H1 (cell line): ENCODE measurements around the gene CD300A. TPM values are rescaled to one million over a fixed set of nuclear protein-coding genes. Genes with fewer than 3 reads are reported as not detected.

ENCODE experiments used
- CTCF ChIA-PET: fragments of 300-600 bp; sonication (Branson Sonifier 250); formaldehyde crosslinking; loops from one replicate; lab custom pipeline; 2021; ENCODE audit not compliant: partially characterized antibody; lab: Charles Lee
- POLR2A ChIA-PET: fragments of 300-600 bp; sonication (Branson Sonifier 250); formaldehyde crosslinking; loops from one replicate; lab custom pipeline; 2021; ENCODE audit warnings: inconsistent platforms; ENCODE audit not compliant: partially characterized antibody; lab: Charles Lee
- DNase-seq, 2 experiments: peaks; one replicate each; pipeline versions ENCODE4 v3.0.0 to v3.0.0-alpha.2; 2010 to 2022; ENCODE audit warnings: low spot score in 2 of 2, low read depth in 1 of 2, mixed read lengths in 1 of 2
- FAIRE-seq: peaks from 2 replicates; lab custom pipeline; 2011; peaks lifted over from hg19 to GRCh38; lab: Jason Lieb, UNC
- H2AFZ ChIP-seq: 2 replicates; pipeline ENCODE4 v1.8.1; 2012; ENCODE audit warnings: low read length, inconsistent platforms
- H2AK5ac ChIP-seq: 2 replicates; pipeline ENCODE4 v1.6.1; 2013; ENCODE audit warnings: low read depth, low read length
- H2BK120ac ChIP-seq: replicated peaks from 2 replicates; pipeline ENCODE3; 2013; ENCODE audit warnings: low read depth, low read length, inconsistent platforms
- H2BK12ac ChIP-seq: 2 replicates; pipeline ENCODE4 v1.6.1; 2013; ENCODE audit warnings: low read depth, low read length
- H2BK15ac ChIP-seq: 2 replicates; pipeline ENCODE4 v1.6.1; 2013; ENCODE audit warnings: low read length
- H2BK20ac ChIP-seq: 2 replicates; pipeline ENCODE4 v1.6.1; 2013; ENCODE audit warnings: low read length
- H2BK5ac ChIP-seq: 2 replicates; pipeline ENCODE4 v1.6.1; 2013; ENCODE audit warnings: low read depth, low read length
- H3K14ac ChIP-seq: 2 replicates; pipeline ENCODE4 v1.6.1; 2013; ENCODE audit warnings: inconsistent platforms; ENCODE audit not compliant: insufficient read length
- H3K18ac ChIP-seq: 2 replicates; pipeline ENCODE4 v1.6.1; 2013; ENCODE audit warnings: low read length; ENCODE audit errors: extremely low read depth
- H3K23ac ChIP-seq: 2 replicates; pipeline ENCODE4 v1.6.1; 2013; ENCODE audit warnings: inconsistent platforms; ENCODE audit not compliant: insufficient read length
- H3K23me2 ChIP-seq: 2 replicates; pipeline ENCODE4 v1.6.1; 2013; ENCODE audit warnings: low read depth, low read length
- H3K27ac ChIP-seq: 2 replicates; pipeline ENCODE4 v1.6.1; 2011; ENCODE audit warnings: low read depth, low read length, inconsistent platforms
- H3K27me3 ChIP-seq, 4 experiments: replicated peaks in 1 of 4; 1 replicate in 1 of 4; 2 replicates in 3 of 4; pipeline versions ENCODE4 v1.6.1 to v1.8.1; 2011 to 2013; ENCODE audit warnings: low read length in 3 of 4, mild to moderate bottlenecking in 3 of 4, inconsistent platforms in 2 of 4, mixed read lengths in 2 of 4, moderate library complexity in 1 of 4; ENCODE audit not compliant: control insufficient read depth in 3 of 4, insufficient read depth in 3 of 4; ENCODE audit errors: extremely low read depth in 1 of 4
- H3K36me3 ChIP-seq, 4 experiments: 2 replicates each; pipeline versions ENCODE4 v1.6.1 to v1.8.1; 2011 to 2013; ENCODE audit warnings: mild to moderate bottlenecking in 4 of 4, low read length in 3 of 4, moderate library complexity in 2 of 4, control low read depth in 1 of 4, inconsistent platforms in 1 of 4; ENCODE audit not compliant: insufficient read depth in 4 of 4, control insufficient read depth in 2 of 4
- H3K4ac ChIP-seq: replicated peaks from 2 replicates; pipeline ENCODE3; 2013; ENCODE audit warnings: low read length, low read depth, mixed read lengths, inconsistent platforms; ENCODE audit not compliant: insufficient read length
- H3K4me1 ChIP-seq, 4 experiments: replicated peaks in 1 of 4; 1 replicate in 1 of 4; 2 replicates in 3 of 4; pipeline versions ENCODE4 v1.6.1 to v1.8.1; 2011 to 2013; ENCODE audit warnings: low read length in 3 of 4, inconsistent platforms in 2 of 4, mixed read lengths in 1 of 4; ENCODE audit not compliant: insufficient read depth in 4 of 4, control insufficient read depth in 3 of 4
- H3K4me2 ChIP-seq, 2 experiments: 2 replicates each; pipeline versions ENCODE4 v1.6.1 to v1.8.1; 2011 to 2013; ENCODE audit warnings: low read depth in 2 of 2, low read length in 2 of 2, control low read depth in 1 of 2, inconsistent platforms in 1 of 2, mild to moderate bottlenecking in 1 of 2; ENCODE audit not compliant: insufficient read depth in 1 of 2
- H3K4me3 ChIP-seq, 4 experiments: fragments of 200-600, 300-600 bp in 1 of 4; sonication (generic), shearing (Covaris generic), sonication (Bioruptor Twin) in 1 of 4; 2 replicates each; pipeline versions ENCODE4 v1.5.1 to v1.8.1; 2011 to 2016; ENCODE audit warnings: low read length in 4 of 4, low read depth in 3 of 4, control low read depth in 2 of 4, inconsistent platforms in 2 of 4, mild to moderate bottlenecking in 2 of 4, mixed read lengths in 1 of 4, moderate library complexity in 1 of 4; ENCODE audit not compliant: insufficient read depth in 2 of 4; ENCODE audit errors: extremely low read depth in 1 of 4
- H3K56ac ChIP-seq: replicated peaks from 2 replicates; pipeline ENCODE3; 2013; ENCODE audit warnings: low read depth, mild to moderate bottlenecking, mixed read lengths, low read length, inconsistent platforms; ENCODE audit not compliant: insufficient read length
- H3K79me1 ChIP-seq: 2 replicates; pipeline ENCODE4 v1.6.1; 2013; ENCODE audit warnings: low read depth, low read length, control low read depth
- H3K79me2 ChIP-seq, 2 experiments: 2 replicates each; pipeline versions ENCODE4 v1.6.1 to v1.8.1; 2012 to 2013; ENCODE audit warnings: low read length in 2 of 2, mild to moderate bottlenecking in 2 of 2, inconsistent platforms in 1 of 2; ENCODE audit not compliant: insufficient read depth in 2 of 2, control insufficient read depth in 1 of 2
- H3K9ac ChIP-seq, 4 experiments: replicated peaks in 1 of 4; 1 replicate in 1 of 4; 2 replicates in 3 of 4; pipeline versions ENCODE4 v1.6.1 to v1.8.1; 2011 to 2013; ENCODE audit warnings: low read depth in 3 of 4, low read length in 3 of 4, control low read depth in 2 of 4, mild to moderate bottlenecking in 2 of 4, moderate library complexity in 2 of 4, inconsistent platforms in 1 of 4; ENCODE audit errors: extremely low read depth in 1 of 4
- H3K9me3 ChIP-seq, 2 experiments: 2 replicates each; pipeline versions ENCODE4 v1.6.1 to v1.8.1; 2012 to 2013; ENCODE audit warnings: mild to moderate bottlenecking in 2 of 2, moderate library complexity in 2 of 2, control low read depth in 1 of 2, inconsistent platforms in 1 of 2, low read depth in 1 of 2, low read length in 1 of 2, mixed read lengths in 1 of 2; ENCODE audit not compliant: insufficient read depth in 2 of 2
- H4K20me1 ChIP-seq, 2 experiments: replicated peaks in 1 of 2; 2 replicates each; pipeline versions ENCODE3 to v1.8.1; 2011 to 2013; ENCODE audit warnings: inconsistent platforms in 2 of 2, low read length in 2 of 2, mild to moderate bottlenecking in 1 of 2; ENCODE audit not compliant: insufficient read depth in 2 of 2, control insufficient read depth in 1 of 2
- H4K5ac ChIP-seq: 2 replicates; pipeline ENCODE4 v1.6.1; 2013; ENCODE audit warnings: low read length, low read depth, mixed read lengths, inconsistent platforms; ENCODE audit not compliant: insufficient read length
- H4K8ac ChIP-seq: 2 replicates; pipeline ENCODE4 v1.8.0; 2013; ENCODE audit warnings: mild to moderate bottlenecking, moderate library complexity, low read length, inconsistent platforms; ENCODE audit not compliant: insufficient read depth; ENCODE audit errors: extremely low read depth
- H4K91ac ChIP-seq: replicated peaks from 2 replicates; pipeline ENCODE3; 2013; ENCODE audit warnings: low read length, mixed read lengths, inconsistent platforms; ENCODE audit not compliant: insufficient read length
- WGBS, 2 experiments: shearing (Covaris generic) in 1 of 2; methylation state at CpG; one replicate each; pipeline versions ENCODE4 v1.1.6 to v1.1.7; 2013 to 2015; ENCODE audit warnings: low lambda C conversion rate in 2 of 2, mixed read lengths in 2 of 2, inconsistent platforms in 1 of 2, low coverage in 1 of 2, missing lambda C conversion rate in 1 of 2; ENCODE audit not compliant: insufficient replicate concordance in 2 of 2, insufficient coverage in 1 of 2, insufficient read length in 1 of 2; ENCODE audit errors: extremely low coverage in 1 of 2, missing lambda C conversion rate in 1 of 2; 5-methylcytosine and 5-hydroxymethylcytosine counted together
- polyA plus RNA-seq, 7 experiments: library from polyadenylated mRNA; depleted of rRNA in 3 of 7; stranded (reverse) in 5 of 7; unstranded in 2 of 7; fragments of >200 nt in 5 of 7; fragments of 200-250 nt in 2 of 7; gene quantifications; 1 replicate in 5 of 7; 2 replicates in 1 of 7; 4 replicates in 1 of 7; pipeline versions ENCODE4 v1.2.1 to v1.2.3, GENCODE V29; 2011 to 2013; ENCODE audit warnings: missing spikeins in 2 of 7, mixed read lengths in 2 of 7
- total RNA-seq: library from RNA; stranded (reverse); fragmentation: NEBNext Ultra II Directional; extraction: Animal tissue kit (Norgen Biotek cat#: 25700); gene quantifications from 2 replicates; pipeline ENCODE4 v1.2.1, GENCODE V29; 2021

CD300A gene
- total and polyA plus RNA-seq, 2 of the 8 experiments (the other 6 are each of a cell fraction or from before 2014, with no cell fraction given), result 0.52 to 1.3 TPM

DNA sequence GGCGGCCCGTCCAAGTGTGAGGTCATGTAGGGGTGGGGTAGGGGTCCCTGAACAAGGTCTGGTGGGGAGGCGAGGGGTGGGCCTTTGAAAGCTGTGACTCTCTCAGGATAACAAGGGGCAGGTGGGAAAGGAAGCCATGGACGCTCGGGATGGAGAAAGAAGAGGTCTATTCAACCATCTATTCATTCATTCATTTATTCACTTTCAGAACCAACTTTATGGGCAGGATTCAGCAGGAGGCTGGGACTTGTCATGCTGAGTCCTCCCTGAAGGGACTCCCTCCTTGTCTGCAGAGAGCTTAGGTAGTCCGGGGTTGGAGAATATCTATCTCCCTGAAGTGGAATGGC, 8.6 kb upstream of the CD300A start:
- no peak overlapping the region for H4K91ac ChIP-seq
- no peak overlapping the region for H4K5ac ChIP-seq
- H2AK5ac ChIP-seq, result no peak overlapping the region
- no peak overlapping the region for H3K4me2 ChIP-seq
- no peak overlapping the region for H3K23ac ChIP-seq
- H3K79me1 ChIP-seq, result no peaks in the 10 kb centered on the region
- peaks cover 0 to 9% (median 8%) of the 10 kb centered on the region in 4 experiments; a peak in 6 of 7 replicates for H3K27me3 ChIP-seq
- H3K27ac ChIP-seq, result no peak overlapping the region
- ChIA-PET POLR2A (interaction anchor here (1.2 kb wide), 1 partner anchor 10 kb away, joined by 3 read pairs; no protein-coding TSS in a partner anchor), CTCF (interaction anchor here (0.6 to 8.2 kb wide), 39 partner anchors 8 to 278 kb away, joined by 3 to 93 read pairs (median 5); partner anchors contain the start of genes BTBD17, CD300A and CD300LB)
- H2BK15ac ChIP-seq, result no peak overlapping the region
- no peak overlapping the region for H3K14ac ChIP-seq
- no peak overlapping the region for H2BK20ac ChIP-seq
- no peaks in the 10 kb centered on the region for H3K79me2 ChIP-seq
- peaks cover 3 to 27% (median 23%) of the 10 kb centered on the region in 4 experiments for H3K4me1 ChIP-seq
- H3K23me2 ChIP-seq, result peaks cover 11% of the 10 kb centered on the region; the same call in 1 of the 2 replicates
- no peak overlapping the region for H3K9ac ChIP-seq
- no peaks in the 10 kb centered on the region for H3K9me3 ChIP-seq
- FAIRE-seq (no peak), DNase-seq (no peak)
- H2BK5ac ChIP-seq, result no peak overlapping the region
- H4K20me1 ChIP-seq, result no peaks in the 10 kb centered on the region
- no peak overlapping the region for H3K4me3 ChIP-seq
- H3K36me3 ChIP-seq, result no peaks in the 10 kb centered on the region
- H4K8ac ChIP-seq, result no peak overlapping the region
- H2AFZ ChIP-seq, result no peak overlapping the region
- no peak overlapping the region for H3K56ac ChIP-seq
- H2BK120ac ChIP-seq, result no peak overlapping the region
- WGBS, 2 experiments, result 44% methylated on average over 6 of the region's 6 CpGs; no CpG with 5 or more reads in 1 of the 2 experiments
- H3K4ac ChIP-seq, result no peak overlapping the region
- no peak overlapping the region for H2BK12ac ChIP-seq
- H3K18ac ChIP-seq, result no peak overlapping the region
